Measurements from ENCODE around the gene RICTOR.

DNA sequence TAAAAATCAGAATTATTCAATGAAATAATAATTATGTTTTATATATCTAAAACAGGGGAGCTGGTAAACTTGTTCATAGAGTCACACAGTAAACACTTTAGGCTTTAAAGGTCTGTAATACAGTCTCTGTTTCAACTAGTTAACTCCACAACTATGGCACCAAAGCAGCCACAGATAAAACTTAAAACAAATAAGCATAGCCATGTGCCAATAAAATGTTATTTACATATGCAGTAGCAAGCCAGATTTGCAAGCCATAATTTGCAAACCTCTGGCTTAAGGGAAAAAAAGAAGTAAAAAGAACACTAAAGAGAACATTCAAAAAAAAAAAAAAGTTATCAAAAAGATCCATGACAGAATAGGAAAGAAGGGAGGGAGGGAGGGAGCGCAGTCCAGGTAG is 24.9 kb downstream of the RICTOR start:
- no peak for TF ChIP-seq CTCF (conservative IDR thresholded peaks at IDR 0.05; ENCODE audit: low read depth, low read length)
- TF ChIP-seq POLR2A (IDR thresholded peaks at IDR 0.05; ENCODE audit: low read depth, low read length) = no peak
- TF ChIP-seq FOS (IDR thresholded peaks at IDR 0.05; ENCODE audit: low read depth, low read length) = no peak
- no peak for TF ChIP-seq CEBPB (IDR thresholded peaks at IDR 0.05; ENCODE audit: low read depth, low read length)
- no peak for TF ChIP-seq RAD21 (IDR thresholded peaks at IDR 0.05; ENCODE audit: low read length)
- no peak for TF ChIP-seq RFX5 (IDR thresholded peaks at IDR 0.05; ENCODE audit: low read depth, low read length)
